ENCODE data around the gene DMKN.
"Not testable (repeated sequence)": the region's sequence is repeated elsewhere in the genome, so short reads cannot be mapped to it uniquely, and the experiment has no call there.

DMKN gene

GRCh38 chr19:35497406-35497805 lies 16.0 kb downstream of the DMKN start:
- no peak for DNase-seq (ENCODE audit: low read depth)

GRCh38 chr19:35495107-35496064 lies 18.1 kb downstream of the DMKN start:
- peak; percentile 54 for DNase-seq (ENCODE audit: low read depth)

GRCh38 chr19:35493971-35494370 lies 19.5 kb downstream of the DMKN start:
- DNase-seq (ENCODE audit: low read depth) = no peak

- DNase-seq (ENCODE audit: low read depth) = no peak
These were observed 21.6 kb downstream of the DMKN start for GRCh38 chr19:35491836-35492360.

GRCh38 chr19:35490364-35490763 lies 23.1 kb downstream of the DMKN start, which contains the start of gene KRTDAP:
KRTDAP (minus strand) TSS chr19:35490464; CDS start chr19:35490442, 22 bp downstream.
- no peak for DNase-seq (ENCODE audit: low read depth)

- DNase-seq (ENCODE audit: low read depth) = no peak
These were observed 24.8 kb downstream of the DMKN start for GRCh38 chr19:35488677-35489076.

- DNase-seq (ENCODE audit: low read depth) = no peak
These were observed 25.7 kb downstream of the DMKN start for GRCh38 chr19:35487656-35488182.

- no peak for DNase-seq (ENCODE audit: low read depth)
These were observed 27.2 kb downstream of the DMKN start for GRCh38 chr19:35486268-35486708.

- no peak for DNase-seq (ENCODE audit: low read depth)
These were observed 29.0 kb downstream of the DMKN start for GRCh38 chr19:35484252-35485036.

- no peak for DNase-seq (ENCODE audit: low read depth)
These were observed 30.4 kb downstream of the DMKN start for GRCh38 chr19:35483089-35483488.

GRCh38 chr19:35478794-35479677 lies 34.4 kb downstream of the DMKN start:
- DNase-seq (ENCODE audit: low read depth) = no peak

- no peak for DNase-seq (ENCODE audit: low read depth)
These were observed 37.3 kb downstream of the DMKN start for GRCh38 chr19:35476149-35476548.

GRCh38 chr19:35474594-35474993 lies 38.9 kb downstream of the DMKN start:
- DNase-seq (ENCODE audit: low read depth) = not testable (repeated sequence)

GRCh38 chr19:35474104-35474503 lies 39.3 kb downstream of the DMKN start:
- no peak for DNase-seq (ENCODE audit: low read depth)

GRCh38 chr19:35471946-35472345 lies 41.5 kb downstream of the DMKN start:
- DNase-seq (ENCODE audit: low read depth) = no peak

- DNase-seq (ENCODE audit: low read depth) = not testable (repeated sequence)
These were observed 42.4 kb downstream of the DMKN start for GRCh38 chr19:35471075-35471474.

GRCh38 chr19:35470128-35470527 lies 43.3 kb downstream of the DMKN start:
- no peak for DNase-seq (ENCODE audit: low read depth)

- DNase-seq (ENCODE audit: low read depth) = no peak
These were observed 44.8 kb downstream of the DMKN start for GRCh38 chr19:35468637-35469036.

- DNase-seq (ENCODE audit: low read depth) = no peak
These were observed 47.2 kb downstream of the DMKN start for GRCh38 chr19:35466259-35466658.

- DNase-seq (ENCODE audit: low read depth) = not testable (repeated sequence)
These were observed 50.5 kb downstream of the DMKN start for GRCh38 chr19:35462956-35463355.

- no peak for DNase-seq (ENCODE audit: low read depth)
These were observed 50.9 kb downstream of the DMKN start for GRCh38 chr19:35462476-35462953.
